ENCODE measurements around the gene ROR1. TPM values are rescaled to one million over a fixed set of nuclear protein-coding genes. Genes with fewer than 3 reads are reported as not detected.

The ROR1 gene
- 10 to 100 TPM; 12.9 to 40.8 TPM for total RNA-seq

DNA sequence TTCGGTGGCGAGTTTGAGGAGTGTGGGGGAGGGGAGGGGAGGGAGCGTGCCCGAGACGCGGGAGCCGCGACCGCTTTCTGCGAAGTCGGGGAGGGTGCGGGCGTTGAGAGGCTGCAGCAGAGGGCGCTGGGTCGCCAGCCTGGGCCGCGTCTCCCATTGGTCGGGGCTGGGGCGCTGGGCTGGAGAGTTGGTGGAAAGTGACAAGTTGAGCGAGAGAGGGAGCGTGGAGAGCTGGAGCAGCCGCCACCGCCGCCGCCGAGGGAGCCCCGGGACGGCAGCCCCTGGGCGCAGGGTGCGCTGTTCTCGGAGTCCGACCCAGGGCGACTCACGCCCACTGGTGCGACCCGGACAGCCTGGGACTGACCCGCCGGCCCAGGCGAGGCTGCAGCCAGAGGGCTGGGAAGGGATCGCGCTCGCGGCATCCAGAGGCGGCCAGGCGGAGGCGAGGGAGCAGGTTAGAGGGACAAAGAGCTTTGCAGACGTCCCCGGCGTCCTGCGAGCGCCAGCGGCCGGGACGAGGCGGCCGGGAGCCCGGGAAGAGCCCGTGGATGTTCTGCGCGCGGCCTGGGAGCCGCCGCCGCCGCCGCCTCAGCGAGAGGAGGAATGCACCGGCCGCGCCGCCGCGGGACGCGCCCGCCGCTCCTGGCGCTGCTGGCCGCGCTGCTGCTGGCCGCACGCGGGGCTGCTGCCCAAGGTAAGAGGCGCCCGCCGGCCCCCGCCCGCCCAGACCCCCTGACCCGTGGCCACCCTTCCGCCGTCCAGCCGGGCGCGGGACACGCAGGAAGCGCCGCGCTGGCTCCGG, at the start of gene ROR1:
TSS of gene ROR1 (plus strand) at position 203 of the 802 bp plus-strand sequence.
- H3K4me1 ChIP-seq = peaks cover 0 to 22% of the 10 kb centered on the region in 2 donors
- H3K4me3 ChIP-seq = peak within 1 kb of the TSS; percentile 74 to 83
- H3K27ac ChIP-seq = peak within 1 kb of the TSS; percentile 89 to 93
- H3K36me3 ChIP-seq = no peaks in the 10 kb centered on the region
- no peaks in the 10 kb centered on the region for H3K27me3 ChIP-seq
- TF ChIP-seq CTCF (IDR thresholded peaks at IDR 0.05) = peak in 1 of 2 donors; percentile 75
- DNase-seq (ENCODE audit: low spot score) = peak; percentile 90
- no peaks in the 10 kb centered on the region for H3K9me3 ChIP-seq

DNA sequence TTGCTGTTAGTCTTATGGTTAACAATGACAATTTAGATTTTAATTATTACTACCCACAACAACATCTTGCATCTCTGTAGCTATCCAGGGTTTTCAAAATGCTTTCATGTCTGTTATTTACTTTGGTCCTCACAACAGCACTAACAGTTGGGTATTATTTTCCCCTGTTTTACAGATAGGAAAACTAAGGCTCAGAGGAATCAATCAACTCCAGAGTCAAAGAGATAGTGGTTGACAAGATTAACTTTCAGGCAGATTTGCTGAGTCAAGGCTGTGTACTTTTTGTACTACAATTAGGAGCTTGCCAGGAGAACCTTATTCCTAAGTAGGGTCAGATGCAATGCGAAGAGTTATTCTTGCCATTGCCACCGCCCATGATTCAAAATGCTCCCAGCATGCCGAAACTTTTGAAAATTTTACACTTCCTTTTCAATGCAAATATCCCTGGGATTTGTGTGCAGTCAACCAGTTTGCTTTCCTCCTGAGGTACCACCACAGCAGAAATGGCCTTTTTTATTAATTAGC, 49.4 kb upstream of the ROR1 start:
- no peaks in the 10 kb centered on the region for H3K36me3 ChIP-seq
- H3K27me3 ChIP-seq = no peaks in the 10 kb centered on the region
- H3K9me3 ChIP-seq = no peaks in the 10 kb centered on the region
- no peak for DNase-seq (ENCODE audit: low spot score)
- no peak overlapping the region for H3K4me3 ChIP-seq
- no peaks in the 10 kb centered on the region for H3K4me1 ChIP-seq
- no peak overlapping the region for H3K27ac ChIP-seq
- no peak for TF ChIP-seq CTCF (IDR thresholded peaks at IDR 0.05)

DNA sequence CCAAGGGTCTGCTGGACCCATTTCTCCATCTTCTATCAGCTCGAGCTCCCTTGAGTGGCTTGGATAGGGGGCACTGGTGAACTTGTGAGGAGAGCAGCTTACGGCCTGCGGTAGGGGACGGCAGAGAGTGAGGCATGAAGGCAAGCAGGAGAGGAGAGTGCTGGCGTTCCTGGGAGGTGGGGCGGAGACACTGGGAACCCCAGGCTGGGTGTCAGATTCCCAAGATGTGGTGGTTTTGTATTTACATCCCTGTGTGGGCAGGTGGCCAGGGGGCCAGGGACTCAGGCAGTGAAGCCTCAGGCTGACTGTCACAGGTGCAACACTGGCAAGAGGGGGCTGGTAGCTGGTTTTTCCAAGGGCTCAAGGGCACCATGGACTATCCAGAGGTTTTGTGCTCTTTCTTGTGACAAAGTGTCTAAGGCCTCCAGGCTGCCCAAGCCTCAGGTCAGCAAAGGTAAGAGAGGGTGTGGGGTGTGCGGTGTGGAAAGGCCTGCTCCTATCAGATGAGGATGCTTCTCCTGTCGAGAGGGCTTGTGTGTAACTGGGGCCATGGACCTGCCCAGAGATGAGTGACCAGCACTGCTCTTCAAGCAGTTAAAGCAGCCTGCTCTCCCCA, 45.1 kb upstream of the ROR1 start:
- DNase-seq (ENCODE audit: low spot score) = no peak
- Histone ChIP-seq H3K9me3 (no peaks in the 10 kb centered on the region), H3K36me3 (no peaks in the 10 kb centered on the region), H3K4me3 (no peak overlapping the region), H3K4me1 (peaks cover 0 to 4% of the 10 kb centered on the region in 2 donors), H3K27ac (no peak overlapping the region), H3K27me3 (no peaks in the 10 kb centered on the region)
- TF ChIP-seq CTCF (IDR thresholded peaks at IDR 0.05) = no peak

GRCh38 chr1:63729227-63729620, 44.6 kb upstream of the ROR1 start:
- Histone ChIP-seq H3K4me1 (peaks cover 0 to 4% of the 10 kb centered on the region in 2 donors), H3K36me3 (no peaks in the 10 kb centered on the region), H3K4me3 (no peak overlapping the region), H3K27me3 (no peaks in the 10 kb centered on the region), H3K27ac (no peak overlapping the region), H3K9me3 (no peaks in the 10 kb centered on the region)
- DNase-seq (ENCODE audit: low spot score) = no peak
- TF ChIP-seq CTCF (IDR thresholded peaks at IDR 0.05) = no peak

DNA sequence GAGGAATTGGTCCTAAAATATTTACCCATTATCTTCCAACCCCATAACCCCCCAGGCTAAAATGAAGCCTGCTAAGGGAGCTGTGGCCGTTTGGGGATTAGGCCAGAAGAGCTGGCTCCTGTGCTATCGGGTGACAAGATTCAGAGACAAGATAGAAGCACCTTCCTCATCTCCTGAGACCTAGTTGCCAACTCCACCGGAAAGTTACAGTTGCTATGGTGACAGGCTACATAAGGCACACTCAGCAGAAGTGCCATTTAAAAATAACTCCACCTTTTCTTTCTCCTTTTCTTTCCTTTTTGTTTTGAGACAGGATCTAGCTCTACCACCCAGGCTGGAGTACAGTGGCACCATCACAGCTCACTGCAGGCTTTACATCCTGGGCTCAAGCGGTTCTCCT, 43.6 kb upstream of the ROR1 start:
- Histone ChIP-seq H3K4me1 (peaks cover 0 to 4% of the 10 kb centered on the region in 2 donors), H3K36me3 (no peaks in the 10 kb centered on the region), H3K27me3 (no peaks in the 10 kb centered on the region), H3K4me3 (no peak overlapping the region), H3K27ac (no peak overlapping the region), H3K9me3 (no peaks in the 10 kb centered on the region)
- DNase-seq (ENCODE audit: low spot score) = no peak
- TF ChIP-seq CTCF (IDR thresholded peaks at IDR 0.05) = no peak

Data from right atrium auricular region (tissue), 2 donors.